Osteocyte (in vitro differentiated cells): Measurements from ENCODE around the gene TGM2. TPM values are rescaled to one million over a fixed set of nuclear protein-coding genes. Genes with fewer than 3 reads are reported as not detected.

ENCODE experiments used
- DNase-seq: peaks from one replicate; pipeline ENCODE4 v3.0.0; 2021; ENCODE audit warnings: mixed read lengths; ENCODE audit not compliant: unreplicated experiment; ENCODE audit errors: extremely low spot score
- H3K27ac Mint-ChIP-seq: one replicate; pipeline ENCODE4 v1.8.0; 2021; ENCODE audit warnings: mild to moderate bottlenecking, mixed read lengths; ENCODE audit not compliant: unreplicated experiment
- H3K27me3 Mint-ChIP-seq: one replicate; pipeline ENCODE4 v1.8.0; 2021; ENCODE audit warnings: mixed read lengths; ENCODE audit not compliant: unreplicated experiment
- H3K36me3 Mint-ChIP-seq: one replicate; pipeline ENCODE4 v1.8.0; 2021; ENCODE audit warnings: mixed read lengths; ENCODE audit not compliant: unreplicated experiment
- H3K4me1 Mint-ChIP-seq: one replicate; pipeline ENCODE4 v1.8.0; 2021; ENCODE audit warnings: mixed read lengths; ENCODE audit not compliant: unreplicated experiment
- H3K4me3 Mint-ChIP-seq: one replicate; pipeline ENCODE4 v1.8.0; 2021; ENCODE audit warnings: mild to moderate bottlenecking, moderate library complexity, mixed read lengths; ENCODE audit not compliant: unreplicated experiment
- H3K9me3 Mint-ChIP-seq: one replicate; pipeline ENCODE4 v1.8.0; 2021; ENCODE audit warnings: mixed read lengths; ENCODE audit not compliant: unreplicated experiment
- CTCF ChIP-seq: fragments of 200-600 bp; sonication (generic); IDR thresholded peaks from 2 replicates; pipeline ENCODE4 v1.5.0; 2021; ENCODE audit warnings: antibody characterized with exemption, mild to moderate bottlenecking, moderate library complexity
- total RNA-seq: library from RNA; stranded (reverse); gene quantifications from 2 replicates; pipeline ENCODE4 v1.2.1, GENCODE V29; 2021

TGM2 gene
- total RNA-seq, 1 donor from 2014 or later: 29.2 TPM

GRCh38 chr20:38117205-38117604 lies 47.9 kb downstream of the TGM2 start:
- Mint-ChIP-seq H3K4me3 (no peak overlapping the region), H3K27ac (no peak overlapping the region), H3K4me1 (peaks cover 9% of the 10 kb centered on the region), H3K36me3 (no peaks in the 10 kb centered on the region), H3K9me3 (peaks cover 11% of the 10 kb centered on the region), H3K27me3 (no peaks in the 10 kb centered on the region)
- no peak for DNase-seq
- no peak for TF ChIP-seq CTCF

GRCh38 chr20:38116409-38117165 lies 48.5 kb downstream of the TGM2 start:
- Mint-ChIP-seq H3K27me3 (no peaks in the 10 kb centered on the region), H3K4me1 (peaks cover 11% of the 10 kb centered on the region), H3K9me3 (peaks cover 11% of the 10 kb centered on the region), H3K27ac (no peak overlapping the region), H3K4me3 (no peak overlapping the region), H3K36me3 (no peaks in the 10 kb centered on the region)
- no peak for TF ChIP-seq CTCF
- DNase-seq: no peak

DNA sequence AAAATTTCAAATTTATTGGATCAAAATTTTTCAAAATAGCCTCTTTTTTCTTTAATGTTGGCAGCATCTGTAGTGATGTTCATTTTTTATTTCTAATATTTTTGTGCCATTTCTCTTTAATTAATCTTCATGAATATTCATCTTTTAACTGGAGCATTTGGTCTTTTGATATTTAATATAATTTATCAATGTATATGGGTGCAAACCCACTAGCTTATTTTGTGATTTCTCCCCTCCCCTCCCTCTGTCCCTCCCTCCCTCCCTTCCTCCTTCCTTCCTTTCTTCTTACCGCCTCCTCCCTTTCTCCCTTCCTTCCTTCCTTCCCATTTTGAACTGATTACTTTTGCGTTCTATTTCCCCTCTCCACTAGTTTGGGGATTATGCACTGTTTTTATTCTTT lies 49.2 kb downstream of the TGM2 start:
- Mint-ChIP-seq H3K36me3 (no peaks in the 10 kb centered on the region), H3K4me3 (no peak overlapping the region)
- TF ChIP-seq CTCF: no peak

GRCh38 chr20:38115205-38115604 lies 49.9 kb downstream of the TGM2 start:
- no peak for DNase-seq
- no peaks in the 10 kb centered on the region for H3K27me3 Mint-ChIP-seq
- peak; percentile 31 for TF ChIP-seq CTCF
- H3K27ac Mint-ChIP-seq: no peak overlapping the region
- H3K36me3 Mint-ChIP-seq: no peaks in the 10 kb centered on the region
- no peak overlapping the region for H3K4me3 Mint-ChIP-seq
- H3K4me1 Mint-ChIP-seq: peaks cover 16% of the 10 kb centered on the region
- peaks cover 11% of the 10 kb centered on the region for H3K9me3 Mint-ChIP-seq

More for the DNA sequence above, 49.2 kb downstream of the TGM2 start:
- Mint-ChIP-seq H3K9me3 (peaks cover 11% of the 10 kb centered on the region), H3K27ac (no peak overlapping the region), H3K27me3 (no peaks in the 10 kb centered on the region), H3K4me1 (peaks cover 11% of the 10 kb centered on the region)
- DNase-seq: no peak

GRCh38 chr20:38114353-38114791 lies 50.7 kb downstream of the TGM2 start:
- H3K36me3 Mint-ChIP-seq: no peaks in the 10 kb centered on the region
- H3K4me1 Mint-ChIP-seq: peaks cover 24% of the 10 kb centered on the region
- TF ChIP-seq CTCF: no peak
- DNase-seq: no peak
- no peaks in the 10 kb centered on the region for H3K27me3 Mint-ChIP-seq
- H3K9me3 Mint-ChIP-seq: peaks cover 11% of the 10 kb centered on the region
- H3K4me3 Mint-ChIP-seq: no peak overlapping the region
- no peak overlapping the region for H3K27ac Mint-ChIP-seq
